Activated CD4-positive, alpha-beta T cell treated with anti-CD3 and anti-CD28 coated beads, Interleukin-2, Interleukin-6, amounts not matched to agents 100 ng/mL and 50 ng/mL, durations not matched to agents 16 hours and 8 hours (primary cell): ENCODE measurements around the gene CASQ1.
A peak's percentile ranks its signal among the peaks of the same experiment; 100 is the strongest.

ENCODE experiments used
- DNase-seq: peaks from one replicate; pipeline ENCODE4 v3.0.0-alpha.2; 2020

CASQ1 gene

GRCh38 chr1:160168609-160169369 lies 21.6 kb upstream of the CASQ1 start:
- DNase-seq: no peak

GRCh38 chr1:160169553-160170399 lies 20.6 kb upstream of the CASQ1 start:
- peak; percentile 49 for DNase-seq

- no peak for DNase-seq
Measured at GRCh38 chr1:160171354-160171753, 19.0 kb upstream of the CASQ1 start.

GRCh38 chr1:160171980-160172379 lies 18.4 kb upstream of the CASQ1 start:
- DNase-seq: no peak

GRCh38 chr1:160177231-160177630 lies 13.1 kb upstream of the CASQ1 start:
- no peak for DNase-seq

- no peak for DNase-seq
Measured at GRCh38 chr1:160177667-160178066, 12.7 kb upstream of the CASQ1 start.

- DNase-seq: no peak
Measured at GRCh38 chr1:160178731-160179130, 11.6 kb upstream of the CASQ1 start.

- no peak for DNase-seq
Measured at GRCh38 chr1:160179336-160179735, 11.0 kb upstream of the CASQ1 start.

- no peak for DNase-seq
Measured at GRCh38 chr1:160186246-160186645, 4.1 kb upstream of the CASQ1 start.

GRCh38 chr1:160186729-160187128 lies 3.6 kb upstream of the CASQ1 start:
- DNase-seq: no peak

GRCh38 chr1:160187407-160187806 lies 3.0 kb upstream of the CASQ1 start:
- no peak for DNase-seq

- no peak for DNase-seq
Measured at GRCh38 chr1:160188341-160188740, 2.0 kb upstream of the CASQ1 start.

- DNase-seq: no peak
Measured at GRCh38 chr1:160191756-160192155, 1.4 kb downstream of the CASQ1 start.

GRCh38 chr1:160192234-160192633 lies 1.9 kb downstream of the CASQ1 start:
- no peak for DNase-seq

- peak; percentile 87 for DNase-seq
Measured at GRCh38 chr1:160193091-160193819, 2.9 kb downstream of the CASQ1 start.

GRCh38 chr1:160193832-160194736 lies 3.7 kb downstream of the CASQ1 start:
- no peak for DNase-seq

- DNase-seq: no peak
Measured at GRCh38 chr1:160194737-160195059, 4.3 kb downstream of the CASQ1 start.

GRCh38 chr1:160196143-160196542 lies 5.8 kb downstream of the CASQ1 start:
- DNase-seq: no peak

- no peak for DNase-seq
Measured at GRCh38 chr1:160197231-160197630, 6.9 kb downstream of the CASQ1 start.

GRCh38 chr1:160200786-160201185 lies 10.4 kb downstream of the CASQ1 start:
- DNase-seq: no peak

- no peak for DNase-seq
Measured at GRCh38 chr1:160204526-160205241, 14.3 kb downstream of the CASQ1 start.
